ENCODE measurements around the gene MARCHF10.

The MARCHF10 gene

GRCh38 chr17:62821189-62822079 lies 13.3 kb upstream of the MARCHF10 start:
- no peak for DNase-seq

- no peak for DNase-seq
These were observed 11.6 kb upstream of the MARCHF10 start for GRCh38 chr17:62819511-62820221.

DNA sequence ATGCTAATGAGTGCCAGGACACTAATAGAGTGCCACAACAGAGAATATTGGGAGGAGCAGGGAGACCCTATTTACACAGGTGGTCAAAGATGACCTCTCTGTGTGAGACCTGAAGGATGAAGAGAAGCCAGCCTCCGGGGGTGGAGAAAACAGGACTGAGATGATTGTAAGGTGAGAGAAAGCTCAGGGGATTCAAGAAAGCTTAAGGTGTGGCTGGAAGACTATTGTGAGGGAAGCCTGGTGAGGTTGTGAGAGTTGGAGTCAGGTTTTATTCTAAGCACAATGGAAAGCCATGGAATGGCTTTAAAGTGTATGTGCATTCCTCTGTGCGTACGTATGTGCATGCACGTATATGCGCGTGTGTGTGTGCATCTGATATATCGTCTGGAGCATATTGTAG lies 10.4 kb upstream of the MARCHF10 start:
- no peak for DNase-seq

DNA sequence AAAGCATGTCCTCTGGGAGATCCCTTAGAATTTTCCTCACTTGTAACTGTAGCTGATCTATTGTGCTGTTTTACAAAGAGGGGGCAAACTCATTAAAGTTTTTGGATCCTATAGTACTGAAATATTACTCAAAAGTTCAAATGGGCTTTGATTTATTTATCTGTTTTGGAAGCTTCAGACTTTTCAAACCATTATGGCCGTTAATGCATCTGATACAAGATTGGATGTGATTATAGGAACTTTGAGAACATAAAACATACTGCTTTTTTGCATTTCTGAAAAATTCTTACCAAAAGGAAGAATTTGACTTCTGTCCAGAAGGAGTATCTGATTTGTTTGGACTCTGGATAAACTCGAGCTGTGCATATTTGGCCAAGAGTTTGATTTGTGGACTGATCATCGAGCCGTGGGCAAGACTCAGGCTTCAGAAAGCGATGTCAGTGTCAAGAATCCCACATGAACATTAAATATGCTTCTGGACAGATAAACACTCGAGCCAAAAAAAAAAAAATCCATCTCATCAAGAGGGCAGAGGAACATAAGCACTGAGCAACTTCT lies 8.2 kb upstream of the MARCHF10 start:
- no peak for DNase-seq

GRCh38 chr17:62809656-62810055 lies 1.5 kb upstream of the MARCHF10 start:
- no peak for DNase-seq

- DNase-seq: no peak
These were observed 459 bp upstream of the MARCHF10 start for GRCh38 chr17:62808576-62808970.

GRCh38 chr17:62805234-62805633 lies 2.9 kb downstream of the MARCHF10 start:
- no peak for DNase-seq

- DNase-seq: no peak
These were observed 3.3 kb downstream of the MARCHF10 start for GRCh38 chr17:62804822-62805221.

DNA sequence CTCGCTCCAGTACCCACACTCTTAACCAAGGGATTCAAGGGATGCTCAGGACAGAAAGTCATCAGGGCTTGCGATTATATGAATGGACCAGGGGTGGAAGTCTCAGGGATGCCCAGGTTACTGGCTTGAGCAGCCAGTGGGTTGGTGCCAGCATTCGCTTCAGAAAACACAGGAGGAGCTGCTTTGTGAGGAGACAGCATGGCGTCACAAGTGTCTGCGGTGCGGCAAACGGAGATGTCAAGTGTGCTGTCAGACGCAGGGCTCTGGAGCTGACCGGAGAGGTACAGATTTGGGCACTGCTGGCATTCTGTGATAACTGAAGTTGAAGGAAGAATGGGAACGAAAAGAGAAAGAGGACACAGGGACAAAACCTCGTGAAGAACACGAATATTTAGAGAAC lies 4.1 kb downstream of the MARCHF10 start:
- no peak for DNase-seq

GRCh38 chr17:62802561-62803205 lies 5.4 kb downstream of the MARCHF10 start:
- DNase-seq: no peak

- DNase-seq: peak; percentile 34 to 67
These were observed 6.5 kb downstream of the MARCHF10 start for GRCh38 chr17:62801553-62802114.

DNA sequence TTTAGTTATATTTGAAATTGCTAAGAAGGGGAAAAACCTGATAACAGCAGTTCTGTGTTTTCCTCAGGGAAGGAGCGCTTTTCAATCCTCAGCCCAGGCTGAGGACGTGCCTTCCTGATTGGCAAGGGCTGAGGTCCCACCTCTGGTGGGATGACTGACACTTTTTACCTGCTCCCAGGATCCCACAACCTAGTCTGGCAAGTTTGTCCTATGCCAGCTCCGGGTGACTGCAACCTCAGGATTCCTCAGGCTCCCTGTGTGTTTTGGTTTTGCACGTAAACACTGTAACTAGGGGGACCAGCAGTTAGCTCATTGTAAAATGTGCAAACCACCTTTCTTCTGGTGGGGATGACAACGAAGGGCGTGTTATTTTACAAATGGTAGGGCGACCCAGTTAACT lies 7.5 kb downstream of the MARCHF10 start:
- DNase-seq: no peak

GRCh38 chr17:62797959-62798358 lies 10.2 kb downstream of the MARCHF10 start:
- no peak for DNase-seq

GRCh38 chr17:62796291-62796690 lies 11.8 kb downstream of the MARCHF10 start:
- DNase-seq: no peak

DNA sequence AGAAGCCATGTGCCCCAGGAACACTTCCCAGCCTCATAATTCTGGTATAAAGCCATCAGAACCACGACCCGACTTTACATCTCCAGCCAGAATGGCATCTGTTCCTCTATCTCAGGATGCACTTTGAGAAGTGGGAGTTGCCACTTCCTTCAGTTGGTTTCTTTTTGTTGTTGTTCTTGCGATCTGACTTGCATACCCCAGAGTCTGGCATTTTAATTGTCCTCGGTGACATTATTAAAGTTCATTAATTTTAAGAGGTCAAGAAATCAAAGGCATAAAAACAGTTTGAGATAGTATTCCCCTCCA lies 13.5 kb downstream of the MARCHF10 start:
- no peak for DNase-seq

DNA sequence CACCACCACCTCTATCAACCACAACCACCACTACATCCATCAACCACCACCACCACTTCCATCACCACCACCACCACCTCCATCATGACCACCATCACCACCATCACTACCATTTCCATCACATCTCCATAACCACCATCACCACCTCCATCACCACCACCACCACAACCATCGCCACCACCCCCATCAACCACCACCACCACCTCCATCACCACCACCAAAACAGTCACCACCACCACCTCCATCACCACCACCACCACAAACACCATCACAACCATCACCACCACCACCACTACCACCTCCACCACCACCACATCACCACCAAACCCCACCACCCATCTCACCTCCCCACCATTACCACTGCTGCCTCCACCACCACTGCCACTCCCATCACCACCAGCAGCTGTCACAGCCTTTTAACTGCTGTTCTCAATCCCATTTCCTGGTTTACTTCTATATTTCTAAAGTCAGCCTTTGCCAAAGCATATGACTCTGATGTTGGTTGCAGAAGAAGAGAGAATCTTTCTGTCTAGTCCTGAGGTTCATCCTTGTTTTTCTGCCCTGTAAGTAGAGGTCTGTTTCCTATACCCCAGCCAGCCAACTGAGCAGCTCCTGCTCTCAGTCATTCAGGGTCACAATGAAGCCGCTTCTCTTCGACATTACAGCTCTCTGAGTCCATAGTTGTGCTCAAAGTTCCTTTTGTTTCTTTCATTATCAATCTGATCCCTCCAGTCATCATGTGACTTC lies 14.0 kb downstream of the MARCHF10 start:
- DNase-seq: no peak

DNA sequence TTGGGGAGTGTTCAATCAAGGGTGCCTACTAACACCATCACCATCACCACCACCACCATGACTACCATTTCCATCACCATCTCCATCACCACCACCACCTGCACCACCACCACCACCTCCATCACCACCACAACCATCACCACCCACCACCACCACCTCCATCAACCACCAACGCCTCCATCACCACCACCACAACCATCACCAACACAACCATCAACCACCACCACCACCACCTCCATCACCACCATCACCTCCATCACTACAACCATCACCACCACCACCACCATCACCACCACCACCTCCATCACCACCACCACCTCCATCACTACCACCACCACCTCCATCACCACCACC lies 15.7 kb downstream of the MARCHF10 start:
- no peak for DNase-seq

GRCh38 chr17:62791767-62792446 lies 16.2 kb downstream of the MARCHF10 start:
- DNase-seq: no peak

- no peak for DNase-seq
These were observed 16.8 kb downstream of the MARCHF10 start for GRCh38 chr17:62791235-62791734.

DNA sequence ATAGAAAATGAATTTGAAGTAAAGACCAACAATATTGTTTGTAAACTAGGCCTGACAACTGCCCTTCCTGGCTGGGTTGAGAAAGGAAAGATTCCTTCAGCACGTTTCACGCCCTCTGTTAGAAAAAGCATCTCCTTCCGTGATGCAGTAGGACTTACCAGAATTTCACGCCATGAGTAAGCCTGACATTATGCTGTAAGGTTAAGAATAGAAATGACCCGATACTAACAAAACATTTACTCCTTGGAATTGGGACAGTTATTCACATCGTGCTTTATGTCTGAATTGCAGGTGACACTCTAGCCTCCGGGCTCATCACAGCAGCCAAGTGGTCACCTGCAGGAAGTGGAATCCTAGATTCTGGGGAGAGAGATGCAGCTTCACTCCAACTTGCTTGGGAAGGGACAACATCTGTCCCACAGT lies 17.5 kb downstream of the MARCHF10 start:
- DNase-seq: no peak

GRCh38 chr17:62787366-62787765 lies 20.7 kb downstream of the MARCHF10 start:
- DNase-seq: no peak

DNA sequence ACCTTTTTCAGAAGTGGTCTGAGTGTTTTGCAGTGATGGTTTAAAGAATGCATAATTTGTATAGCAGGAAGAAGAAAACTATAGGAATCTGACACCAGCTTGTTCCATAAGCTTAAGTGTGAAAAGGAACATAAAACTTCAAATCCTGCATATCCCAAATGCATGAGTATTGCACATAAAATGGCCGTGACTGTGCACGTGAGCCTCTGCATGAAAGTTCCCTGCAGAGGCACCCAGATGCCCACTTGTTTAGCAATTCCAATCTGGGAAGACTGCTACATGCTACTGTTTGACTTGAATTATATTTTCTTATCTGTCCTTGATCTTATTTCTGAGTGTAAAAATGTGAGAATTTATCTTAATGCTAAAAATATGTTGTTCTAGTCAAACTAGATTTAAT lies 21.5 kb downstream of the MARCHF10 start:
- DNase-seq: no peak
